T-helper 17 cell (primary cell): ENCODE results near the gene NME3. TPM values are rescaled to one million over a fixed set of nuclear protein-coding genes. Genes with fewer than 3 reads are reported as not detected.

Source experiments
- ATAC-seq: fragments of 150-1000 bp; cut with Tn5 transposase; 2 replicates; pipeline ENCODE4 v1.10.0; 2021; ENCODE audit warnings: mild to moderate bottlenecking, moderate library complexity
- DNase-seq, 3 donors: peaks; one replicate each; pipeline versions ENCODE4 v3.0.0 to v3.0.0-alpha.2; 2020 to 2021
- H3K9me3 ChIP-seq: one replicate; pipeline ENCODE4 v1.7.0; 2013; ENCODE audit warnings: low read length, mild to moderate bottlenecking; ENCODE audit not compliant: control insufficient read depth, poor library complexity, severe bottlenecking
- H3K27ac Mint-ChIP-seq: one replicate; pipeline ENCODE4 v1.8.0; 2022; ENCODE audit warnings: mild to moderate bottlenecking, moderate library complexity, mixed read lengths
- H3K27me3 Mint-ChIP-seq: one replicate; pipeline ENCODE4 v1.8.0; 2022; ENCODE audit warnings: mixed read lengths
- H3K36me3 Mint-ChIP-seq: one replicate; pipeline ENCODE4 v1.8.0; 2022; ENCODE audit warnings: low read depth, mixed read lengths
- H3K4me1 Mint-ChIP-seq: one replicate; pipeline ENCODE4 v1.8.0; 2022; ENCODE audit warnings: mild to moderate bottlenecking, mixed read lengths
- H3K4me3 Mint-ChIP-seq: one replicate; pipeline ENCODE4 v1.8.0; 2022; ENCODE audit warnings: mild to moderate bottlenecking, moderate library complexity, mixed read lengths
- total RNA-seq, 4 donors: library from RNA in 2 of 4; stranded (reverse) in 2 of 4; gene quantifications; one replicate each; pipeline ENCODE4 v1.2.3 and lab custom pipeline; 2022 to 2026

Gene NME3
- total RNA-seq, result 10 to 100 TPM; 54.0 to 61.9 TPM
- 27.8 to 35.6 reads per million in 2 donors for total RNA-seq (lab: John Stamatoyannopoulos, UW)

- peaks cover 18% of the 10 kb centered on the region for H3K4me1 Mint-ChIP-seq
- no peaks in the 10 kb centered on the region for H3K36me3 Mint-ChIP-seq
- H3K4me3 Mint-ChIP-seq, result peak within 1 kb of the TSS; percentile 99
- H3K27me3 Mint-ChIP-seq, result no peaks in the 10 kb centered on the region
- H3K27ac Mint-ChIP-seq, result peak within 1 kb of the TSS; percentile 79
- no peaks in the 10 kb centered on the region for H3K9me3 ChIP-seq
- ATAC-seq (peak; percentile 59), DNase-seq (peak; percentile 63 to 67 (median 65))
Measured at GRCh38 chr16:1771188-1771863, at the start of gene NME3. NME3 (minus strand) TSS chr16:1771543; CDS start chr16:1771534, 9 bp downstream.

- ATAC-seq, result no peak
- Mint-ChIP-seq H3K4me3 (no peak overlapping the region), H3K4me1 (peaks cover 10% of the 10 kb centered on the region), H3K27ac (no peak overlapping the region), H3K27me3 (no peaks in the 10 kb centered on the region), H3K36me3 (no peaks in the 10 kb centered on the region)
- H3K9me3 ChIP-seq, result no peaks in the 10 kb centered on the region
- no peak for DNase-seq
Measured at GRCh38 chr16:1820946-1821290, 49.6 kb upstream of the NME3 start.

GRCh38 chr16:1820096-1820945, 49.0 kb upstream of the NME3 start:
- no peak overlapping the region for H3K27ac Mint-ChIP-seq

GRCh38 chr16:1819611-1820010, 48.3 kb upstream of the NME3 start:
- H3K27ac Mint-ChIP-seq, result peak overlapping the region; percentile 29
- H3K4me1 Mint-ChIP-seq, result peaks cover 11% of the 10 kb centered on the region
- no peak for DNase-seq
- H3K9me3 ChIP-seq, result no peaks in the 10 kb centered on the region
- no peak overlapping the region for H3K4me3 Mint-ChIP-seq
- H3K36me3 Mint-ChIP-seq, result no peaks in the 10 kb centered on the region
- ATAC-seq, result no peak
- no peaks in the 10 kb centered on the region for H3K27me3 Mint-ChIP-seq

More at GRCh38 chr16:1820096-1820945, 49.0 kb upstream of the NME3 start:
- H3K9me3 ChIP-seq, result no peaks in the 10 kb centered on the region
- Mint-ChIP-seq H3K36me3 (no peaks in the 10 kb centered on the region), H3K4me3 (no peak overlapping the region), H3K27me3 (no peaks in the 10 kb centered on the region), H3K4me1 (peaks cover 7% of the 10 kb centered on the region)
- ATAC-seq (no peak), DNase-seq (no peak)

DNA sequence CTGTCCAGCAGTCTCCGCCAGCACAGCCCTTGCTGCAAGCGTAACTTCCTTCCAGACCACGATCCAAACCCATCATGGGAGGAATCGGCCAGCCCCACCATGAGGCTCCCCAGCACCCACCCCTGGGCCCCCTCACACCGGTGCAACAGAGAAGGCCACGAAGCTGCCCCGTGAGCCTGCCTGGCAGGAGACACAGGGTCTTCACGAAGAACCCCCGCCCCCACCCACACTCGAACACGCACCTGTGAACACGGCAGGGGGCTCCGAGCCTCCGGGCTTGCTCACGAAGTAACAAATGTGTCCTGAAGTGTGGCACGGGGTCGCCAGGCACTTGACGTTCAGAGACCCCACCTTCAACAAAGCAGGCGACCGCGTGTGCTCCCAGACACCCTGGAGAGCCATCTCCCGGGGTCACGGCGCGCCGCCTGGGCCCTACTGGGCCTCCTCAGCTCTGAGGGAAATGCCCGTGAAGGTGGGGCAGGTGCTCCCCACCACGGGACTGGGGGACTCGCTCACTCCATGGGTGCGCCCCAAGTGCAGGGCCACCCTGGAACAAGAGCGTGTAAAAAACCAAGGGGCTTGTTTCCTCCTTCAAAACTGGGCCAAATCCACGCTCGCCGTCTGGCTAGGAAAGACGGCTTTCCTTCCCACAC, 47.7 kb upstream of the NME3 start:
- Mint-ChIP-seq H3K4me1 (peaks cover 9% of the 10 kb centered on the region), H3K36me3 (no peaks in the 10 kb centered on the region), H3K27me3 (no peaks in the 10 kb centered on the region), H3K27ac (no peak overlapping the region), H3K4me3 (no peak overlapping the region)
- ATAC-seq (no peak), DNase-seq (no peak)
- H3K9me3 ChIP-seq, result no peaks in the 10 kb centered on the region

- H3K4me3 Mint-ChIP-seq, result no peak overlapping the region
- H3K27me3 Mint-ChIP-seq, result no peaks in the 10 kb centered on the region
- peaks cover 9% of the 10 kb centered on the region for H3K4me1 Mint-ChIP-seq
- H3K36me3 Mint-ChIP-seq, result peaks cover under 1% of the 10 kb centered on the region
- ATAC-seq, result no peak
- H3K27ac Mint-ChIP-seq, result no peak overlapping the region
- DNase-seq, result no peak
- no peaks in the 10 kb centered on the region for H3K9me3 ChIP-seq
Measured at GRCh38 chr16:1818204-1818872, 47.0 kb upstream of the NME3 start.

- Mint-ChIP-seq H3K4me1 (peaks cover 13% of the 10 kb centered on the region), H3K27ac (no peak overlapping the region), H3K27me3 (no peaks in the 10 kb centered on the region), H3K36me3 (peaks cover 4% of the 10 kb centered on the region), H3K4me3 (no peak overlapping the region)
- no peak for DNase-seq
- no peaks in the 10 kb centered on the region for H3K9me3 ChIP-seq
- no peak for ATAC-seq
Measured at GRCh38 chr16:1817716-1818115, 46.4 kb upstream of the NME3 start.

DNA sequence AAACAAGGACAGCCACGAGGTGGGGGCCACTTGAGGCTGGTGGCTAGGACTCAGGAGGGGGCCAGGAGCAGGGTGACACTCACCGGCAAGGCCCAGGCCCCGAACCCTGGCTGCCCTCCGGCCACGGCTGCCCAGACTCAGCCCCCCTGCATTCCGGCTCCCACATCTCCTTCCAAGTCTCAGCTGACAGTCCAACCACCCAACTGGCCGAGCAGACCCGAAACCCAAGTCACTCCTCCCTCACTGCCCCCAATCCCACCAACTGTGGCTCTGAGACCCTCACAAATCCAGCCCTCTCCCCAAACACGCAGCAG, 45.9 kb upstream of the NME3 start:
- DNase-seq (no peak), ATAC-seq (no peak)
- no peak overlapping the region for H3K27ac Mint-ChIP-seq
- H3K36me3 Mint-ChIP-seq, result peaks cover 4% of the 10 kb centered on the region
- peaks cover 13% of the 10 kb centered on the region for H3K4me1 Mint-ChIP-seq
- no peaks in the 10 kb centered on the region for H3K9me3 ChIP-seq
- H3K4me3 Mint-ChIP-seq, result no peak overlapping the region
- no peaks in the 10 kb centered on the region for H3K27me3 Mint-ChIP-seq

DNA sequence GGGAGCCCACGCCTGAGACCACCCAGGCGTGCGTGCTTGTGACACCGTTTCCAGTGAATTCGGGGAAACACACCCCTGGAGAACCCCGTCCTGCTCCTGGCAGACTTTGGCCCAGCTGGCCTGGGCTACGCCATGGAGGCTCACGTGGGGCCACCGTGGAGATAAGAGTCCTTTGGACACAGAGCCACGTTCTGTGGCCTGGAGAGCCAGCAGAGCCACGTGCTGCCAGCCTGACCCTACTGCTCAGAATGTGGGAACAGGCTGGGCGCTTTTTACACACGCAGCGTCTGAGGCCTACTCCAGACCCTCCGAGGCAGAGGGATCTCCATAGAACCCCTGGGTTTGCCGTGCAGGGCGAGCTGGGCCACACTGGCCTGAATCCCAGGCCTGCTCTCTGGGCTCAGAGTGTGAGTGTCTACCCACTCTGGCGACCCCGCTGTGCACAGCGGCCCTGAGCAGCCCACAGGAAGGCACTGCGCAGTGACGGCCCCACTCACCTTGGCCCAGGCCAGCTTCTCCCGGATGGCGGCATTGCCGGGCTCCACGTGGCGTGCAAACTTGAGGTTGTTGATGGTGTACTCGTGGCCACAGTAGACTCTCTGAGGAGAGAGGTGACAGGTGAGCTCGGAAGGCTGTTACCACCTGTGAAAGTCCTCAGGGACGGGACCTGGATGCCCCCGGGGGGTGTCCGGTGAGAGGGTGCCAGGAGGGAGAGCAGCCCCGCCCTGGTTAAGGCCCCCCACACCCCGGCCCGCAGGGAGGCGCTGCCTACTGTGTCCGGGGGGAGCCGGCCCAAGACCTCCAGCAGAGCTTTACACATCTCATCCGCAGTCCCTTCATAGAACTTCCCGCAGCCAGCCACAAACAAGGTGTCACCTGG, 45.3 kb upstream of the NME3 start:
- DNase-seq (no peak), ATAC-seq (no peak)
- H3K27me3 Mint-ChIP-seq, result no peaks in the 10 kb centered on the region
- H3K36me3 Mint-ChIP-seq, result peaks cover 4% of the 10 kb centered on the region
- H3K4me1 Mint-ChIP-seq, result peaks cover 13% of the 10 kb centered on the region
- H3K27ac Mint-ChIP-seq, result no peak overlapping the region
- H3K9me3 ChIP-seq, result no peaks in the 10 kb centered on the region
- H3K4me3 Mint-ChIP-seq, result no peak overlapping the region

GRCh38 chr16:1815461-1815860, 44.1 kb upstream of the NME3 start:
- H3K27me3 Mint-ChIP-seq, result no peaks in the 10 kb centered on the region
- no peak overlapping the region for H3K4me3 Mint-ChIP-seq
- ATAC-seq (no peak), DNase-seq (no peak)
- peaks cover 13% of the 10 kb centered on the region for H3K4me1 Mint-ChIP-seq
- H3K27ac Mint-ChIP-seq, result no peak overlapping the region
- peaks cover 4% of the 10 kb centered on the region for H3K36me3 Mint-ChIP-seq
- H3K9me3 ChIP-seq, result no peaks in the 10 kb centered on the region

DNA sequence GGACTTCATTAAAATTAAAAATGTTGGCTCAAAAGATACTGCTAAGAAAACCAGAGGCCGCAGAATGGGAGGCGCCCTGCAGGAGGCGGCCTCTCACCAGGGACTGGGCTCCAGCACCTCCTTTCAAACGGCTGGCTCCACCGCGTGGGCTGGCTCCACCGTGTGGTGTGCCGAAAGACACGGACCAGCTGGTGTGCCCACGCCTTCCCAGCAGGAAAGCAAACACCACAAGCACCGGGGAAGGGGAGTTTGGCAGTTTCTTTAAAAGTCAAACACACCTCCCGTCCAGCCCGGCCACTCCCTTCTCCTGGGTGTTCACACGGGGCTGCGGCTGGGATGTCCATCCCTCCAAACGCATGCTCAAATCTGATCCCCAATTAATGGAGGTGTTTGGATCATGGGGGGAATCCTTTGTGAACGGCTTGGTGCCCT, 41.4 kb upstream of the NME3 start:
- peaks cover 4% of the 10 kb centered on the region for H3K36me3 Mint-ChIP-seq
- H3K27me3 Mint-ChIP-seq, result no peaks in the 10 kb centered on the region
- peak overlapping the region; percentile 65 for H3K27ac Mint-ChIP-seq
- no peak for DNase-seq
- peak; percentile 82 for ATAC-seq
- H3K9me3 ChIP-seq, result no peaks in the 10 kb centered on the region
- no peak overlapping the region for H3K4me3 Mint-ChIP-seq
- H3K4me1 Mint-ChIP-seq, result peaks cover 12% of the 10 kb centered on the region

DNA sequence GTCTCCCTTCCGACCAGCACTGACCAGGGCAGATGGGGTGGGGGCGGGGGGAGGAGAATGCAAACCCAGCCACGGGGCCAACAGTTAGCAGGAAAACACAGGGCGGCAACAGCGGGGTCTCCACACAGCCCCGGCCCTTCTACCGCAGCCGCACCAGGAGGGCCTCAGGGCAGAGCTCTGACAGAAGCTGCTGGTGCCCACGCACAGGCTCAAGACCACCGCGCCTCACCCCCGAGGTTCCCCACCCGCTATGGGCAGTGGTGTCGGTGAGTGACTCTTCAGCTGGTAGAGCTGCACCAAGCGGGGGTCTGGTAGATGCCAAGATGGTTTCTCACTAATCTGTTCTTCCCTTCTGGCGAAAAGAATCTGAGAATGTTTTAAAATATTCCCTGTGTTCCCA, 39.2 kb upstream of the NME3 start:
- H3K9me3 ChIP-seq, result no peaks in the 10 kb centered on the region
- Mint-ChIP-seq H3K36me3 (peaks cover 5% of the 10 kb centered on the region), H3K4me3 (no peak overlapping the region), H3K4me1 (peaks cover 12% of the 10 kb centered on the region), H3K27ac (peak overlapping the region; percentile 3), H3K27me3 (no peaks in the 10 kb centered on the region)
- no peak for DNase-seq
- no peak for ATAC-seq
